Fibroblast of skin of abdomen (primary cell): ENCODE results near the gene HUNK. TPM values are rescaled to one million over a fixed set of nuclear protein-coding genes. Genes with fewer than 3 reads are reported as not detected.
"Not testable (repeated sequence)": the region's sequence is repeated elsewhere in the genome, so short reads cannot be mapped to it uniquely, and the experiment has no call there.

Experiments
- DNase-seq: peaks from one replicate; pipeline ENCODE4 v3.0.0-alpha.2; 2013
- polyA plus RNA-seq, 2 experiments: library from polyadenylated mRNA; unstranded; fragments of 120-200 nt; gene quantifications; one replicate each; pipeline ENCODE4 v1.2.1, GENCODE V29; 2013; ENCODE audit not compliant: insufficient read length in 2 of 2

Gene HUNK
- 3.6 TPM for polyA plus RNA-seq (2013, experiment 1 of 2; ENCODE audit: insufficient read length)
- polyA plus RNA-seq (2013, experiment 2 of 2; ENCODE audit: insufficient read length), result 3.0 TPM

DNA sequence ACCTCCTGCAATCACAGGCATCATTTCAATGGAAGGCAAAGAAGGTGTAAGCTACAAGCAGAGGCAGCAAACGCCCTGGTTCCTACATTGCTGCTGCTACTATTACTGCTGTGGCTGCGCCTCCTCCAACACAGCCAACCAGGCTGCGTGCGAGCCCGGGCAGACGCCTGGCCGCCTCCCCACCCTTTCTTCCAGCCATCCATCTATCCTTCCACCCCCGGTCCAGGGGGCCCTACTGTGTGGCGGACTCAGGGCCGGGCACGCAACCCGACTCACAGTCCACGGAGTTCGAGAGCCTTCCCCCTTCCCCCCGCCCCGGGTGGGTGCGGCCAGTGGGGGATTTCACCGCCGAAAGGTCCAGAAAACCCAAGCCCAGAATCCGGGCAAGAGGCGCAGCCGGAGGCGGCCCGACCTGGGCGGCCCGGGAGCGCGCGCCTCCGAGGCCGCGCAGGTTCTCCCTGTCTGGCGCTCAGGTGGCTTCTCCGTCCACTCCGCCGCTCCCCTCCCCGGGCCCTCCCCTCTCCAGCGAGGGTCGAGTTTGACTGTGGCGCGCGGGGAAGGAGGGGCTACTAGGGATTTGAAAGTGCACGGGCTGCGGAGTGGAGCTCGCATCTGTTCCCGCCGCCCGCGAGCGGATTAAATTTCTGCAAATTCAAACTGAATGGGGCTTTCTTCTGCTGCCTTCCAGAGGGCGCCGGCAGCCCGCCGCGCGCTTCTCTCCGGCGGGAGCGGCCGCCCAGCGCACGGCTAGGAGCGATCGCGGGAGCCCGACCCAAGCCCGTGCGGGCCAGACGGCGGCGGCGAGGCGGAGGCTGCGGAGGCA, at the start of gene HUNK:
Gene HUNK (plus strand): TSS at position 569 of the 823 bp plus-strand sequence. CDS start 655 bp downstream, outside the sequence.
- peak; percentile 54 for DNase-seq

DNA sequence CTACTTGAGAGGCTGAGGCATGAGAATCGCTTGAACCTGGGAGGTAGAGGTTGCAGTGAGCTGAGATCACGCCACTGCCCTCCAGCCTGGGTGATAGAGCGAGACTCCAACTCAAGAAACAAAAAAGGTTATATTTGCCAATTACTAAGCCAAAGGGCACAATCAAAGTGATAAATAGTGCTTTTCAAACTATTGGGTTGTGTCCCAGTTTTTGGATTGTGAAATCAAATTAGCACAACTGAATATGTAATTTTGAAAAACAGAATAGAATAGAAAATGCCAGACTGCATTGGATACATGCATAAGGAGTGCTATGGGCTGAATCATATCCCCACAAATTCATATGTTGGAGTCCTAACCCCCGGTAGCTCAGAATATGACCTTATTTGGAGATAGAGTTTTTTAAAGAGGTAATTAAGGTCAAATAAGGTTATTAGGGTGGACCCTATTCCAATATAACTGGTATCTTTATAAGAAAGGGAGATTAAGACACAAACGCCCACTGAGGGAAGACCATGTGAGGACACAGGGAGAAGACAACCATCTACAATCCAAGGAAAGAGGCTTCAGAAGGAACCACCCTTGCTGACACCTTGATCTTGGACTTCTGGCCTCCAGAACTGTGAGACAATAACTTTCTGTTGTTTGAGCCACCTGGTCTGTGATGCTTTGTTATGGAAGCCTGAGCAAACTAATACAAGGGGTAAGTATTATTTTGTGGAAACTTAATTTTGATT, 42.9 kb upstream of the HUNK start:
- no peak for DNase-seq

DNA sequence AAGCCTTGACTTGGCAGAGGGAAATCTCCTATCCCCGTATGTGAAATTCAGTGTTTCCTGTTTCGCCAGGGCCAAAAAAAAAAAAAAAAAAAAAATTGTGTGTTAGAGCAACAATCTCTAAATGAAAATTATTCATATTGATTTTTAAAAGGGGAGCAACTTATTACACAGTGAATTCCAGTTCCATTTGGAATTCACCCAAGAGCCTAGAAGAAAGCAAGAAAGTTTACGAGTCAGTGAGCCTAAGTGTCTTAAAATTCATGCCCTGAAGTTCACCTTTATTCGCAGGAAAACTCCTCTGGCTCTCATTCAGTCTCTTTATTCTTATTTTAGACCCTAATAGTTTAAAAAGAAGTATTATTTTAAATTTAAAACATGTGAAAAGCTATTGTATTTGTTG, 42.1 kb upstream of the HUNK start:
- DNase-seq, result no peak

DNA sequence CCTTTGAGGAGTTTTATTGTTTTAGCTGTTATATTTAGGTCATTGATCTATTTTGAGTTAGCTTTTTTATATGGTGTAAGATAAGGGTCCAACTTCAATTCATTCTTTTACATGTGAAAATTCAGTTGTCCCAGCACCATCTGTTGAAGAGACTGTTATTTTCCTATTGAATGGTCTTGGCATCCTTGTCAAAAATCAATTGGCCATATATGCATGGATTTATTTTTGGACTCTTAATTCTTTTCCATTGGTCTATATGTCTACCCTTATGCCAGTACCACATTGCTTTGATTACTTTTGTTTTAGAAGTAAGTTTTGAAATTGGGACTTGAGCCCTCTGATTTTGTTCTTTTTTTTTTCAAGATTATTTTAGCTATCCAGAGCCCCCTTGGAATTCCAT, 35.8 kb upstream of the HUNK start:
- no peak for DNase-seq

DNA sequence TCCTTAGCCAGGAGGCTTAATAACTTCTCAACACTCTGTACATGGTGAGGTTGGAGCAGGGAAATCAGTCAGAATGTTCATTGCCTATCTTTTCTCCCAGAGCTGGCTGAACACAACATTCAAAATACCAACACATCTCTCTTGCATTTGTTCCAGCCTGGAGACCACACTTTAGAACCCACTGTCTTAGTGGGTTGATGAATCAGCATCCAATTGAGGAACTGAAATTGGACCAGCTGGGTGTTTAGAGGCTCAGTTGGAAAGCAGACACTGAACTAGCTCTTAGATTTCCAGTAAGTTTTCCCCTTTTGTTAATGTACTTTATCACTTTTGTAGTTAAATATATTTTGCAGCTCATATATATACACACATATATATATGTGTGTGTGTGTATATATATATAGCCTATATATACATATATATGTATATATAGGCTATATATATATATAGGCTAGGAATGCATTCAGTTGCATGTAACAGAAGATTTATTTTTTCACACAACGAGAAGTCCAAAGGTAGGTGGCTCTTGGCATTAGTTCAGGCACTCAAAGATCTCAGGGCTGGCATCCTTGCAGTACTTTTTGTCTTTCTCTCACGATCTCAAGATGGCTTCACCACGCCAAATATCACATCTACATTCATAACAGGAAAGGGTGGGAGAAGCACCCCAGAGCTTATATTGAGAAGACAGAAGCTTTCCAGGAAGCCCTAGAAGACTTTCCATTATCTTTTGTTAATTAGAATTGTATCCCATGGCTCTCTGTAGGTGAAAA, 35.0 kb upstream of the HUNK start:
- no peak for DNase-seq

DNA sequence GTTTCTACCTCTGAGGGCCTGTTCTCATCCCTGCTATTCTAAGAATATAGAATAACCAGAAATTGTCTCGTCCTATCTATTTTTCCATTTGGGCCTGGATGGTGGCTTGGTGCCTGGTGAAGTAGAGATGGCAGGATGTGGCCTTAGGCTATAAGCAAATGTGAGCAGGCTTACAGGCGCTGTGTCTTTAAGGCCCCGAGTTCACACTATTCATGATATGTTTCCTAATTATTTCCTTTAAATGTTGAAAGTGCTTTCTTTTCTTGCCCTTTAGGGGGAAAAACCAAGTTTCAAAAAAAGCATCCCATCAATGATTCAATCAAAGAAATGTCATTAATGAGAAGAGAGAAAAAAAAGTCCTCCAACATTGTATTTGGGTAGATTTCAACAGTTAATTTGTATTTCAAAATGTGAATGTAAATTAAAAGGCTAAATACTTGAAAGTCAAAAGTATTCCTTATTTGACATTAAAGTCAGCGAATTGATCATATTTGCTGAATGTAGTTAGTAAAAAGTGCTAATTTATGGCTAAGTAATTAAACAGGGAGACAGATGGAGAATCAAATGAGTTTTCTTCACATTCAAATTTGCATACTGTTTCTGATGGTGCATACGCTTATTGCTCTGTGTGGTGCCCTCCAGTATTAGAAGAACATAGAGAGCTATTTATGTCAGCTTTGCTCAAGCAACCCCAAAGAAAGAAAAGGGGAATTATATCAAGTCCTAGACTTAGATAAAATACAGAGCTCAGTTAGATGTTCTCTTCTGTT, 34.0 kb upstream of the HUNK start:
- DNase-seq, result no peak

DNA sequence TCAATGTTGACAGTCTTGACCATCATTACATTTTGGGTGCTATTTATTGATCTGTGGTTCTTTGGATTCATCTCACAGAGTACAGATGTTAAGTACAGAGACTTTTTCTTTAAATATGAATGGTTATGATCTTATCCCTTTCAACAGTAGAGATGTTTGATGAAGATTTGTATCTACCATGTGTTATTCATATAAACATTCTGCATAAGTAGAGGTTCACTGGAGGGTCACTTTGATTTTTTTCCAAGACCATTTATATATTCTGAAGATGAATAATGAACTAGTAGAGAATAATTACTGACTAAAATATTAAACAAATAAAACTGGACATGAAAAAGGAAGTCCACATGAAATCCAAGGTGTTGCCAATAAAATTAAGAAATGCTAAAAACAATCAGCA, 28.6 kb upstream of the HUNK start:
- no peak for DNase-seq

DNA sequence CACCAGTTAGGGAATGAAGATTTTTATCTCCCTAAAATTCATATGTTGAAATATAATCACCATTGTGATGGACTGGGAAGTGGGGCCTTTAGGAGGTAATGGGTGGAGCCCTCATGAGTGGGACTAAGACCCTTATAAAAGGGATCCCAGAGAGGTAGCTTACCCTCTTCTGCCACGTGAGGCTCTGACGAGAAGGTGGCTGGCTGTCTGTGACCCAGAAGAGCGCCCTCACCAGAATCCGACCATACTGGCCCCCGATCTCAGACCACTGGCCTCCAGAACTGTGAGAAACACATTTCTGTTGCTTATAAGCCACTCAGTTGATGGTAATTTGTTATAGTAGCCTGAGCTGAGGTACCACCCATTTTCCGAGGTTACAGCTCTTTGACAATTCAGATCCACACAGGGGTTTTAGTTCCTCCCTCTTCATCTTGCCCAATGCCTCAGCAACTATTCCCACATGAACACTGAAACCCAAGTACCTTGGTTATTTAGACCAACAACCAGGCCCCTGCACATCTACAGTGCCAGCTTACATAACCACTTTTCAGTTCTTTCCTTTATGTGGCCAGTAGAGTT, 27.6 kb upstream of the HUNK start:
- no peak for DNase-seq

DNA sequence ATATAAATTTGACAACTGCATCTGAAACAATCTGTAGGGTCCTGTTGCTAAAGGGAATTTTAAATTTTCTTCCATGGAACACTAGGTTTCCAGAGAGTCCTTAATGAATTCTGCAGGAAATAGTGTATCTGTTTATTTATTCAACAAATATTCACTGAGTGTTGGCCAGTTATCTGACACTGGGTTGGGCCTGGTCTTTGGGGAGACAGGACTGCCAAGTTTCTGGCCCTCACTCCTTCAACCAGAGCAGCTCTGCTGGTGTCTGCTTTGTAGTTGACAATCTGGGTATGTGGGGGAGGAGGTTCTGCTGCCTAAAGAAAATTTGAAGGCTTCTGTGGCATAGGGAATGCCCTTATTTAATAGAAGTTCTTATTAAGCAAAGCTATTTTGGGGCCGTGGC, 26.1 kb upstream of the HUNK start:
- no peak for DNase-seq

DNA sequence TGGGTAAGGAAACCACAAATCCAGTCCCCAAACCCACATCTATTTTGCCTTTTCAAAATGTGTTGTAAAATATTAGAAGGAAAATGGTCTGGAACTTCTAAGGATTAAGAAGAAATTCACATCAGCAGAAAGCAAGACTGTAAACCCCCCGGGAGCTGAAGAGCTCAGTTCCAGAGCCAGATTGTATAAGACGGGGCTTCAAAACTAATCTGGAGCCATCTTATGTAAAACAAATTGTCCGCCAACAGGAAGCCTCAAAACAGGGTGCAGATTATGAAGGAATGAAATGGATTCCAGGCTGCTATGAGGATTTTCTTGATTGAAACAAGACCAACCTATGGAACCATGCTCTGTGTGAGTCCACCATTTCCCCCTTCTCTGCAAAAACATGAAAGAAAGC, 25.1 kb upstream of the HUNK start:
- DNase-seq, result no peak

DNA sequence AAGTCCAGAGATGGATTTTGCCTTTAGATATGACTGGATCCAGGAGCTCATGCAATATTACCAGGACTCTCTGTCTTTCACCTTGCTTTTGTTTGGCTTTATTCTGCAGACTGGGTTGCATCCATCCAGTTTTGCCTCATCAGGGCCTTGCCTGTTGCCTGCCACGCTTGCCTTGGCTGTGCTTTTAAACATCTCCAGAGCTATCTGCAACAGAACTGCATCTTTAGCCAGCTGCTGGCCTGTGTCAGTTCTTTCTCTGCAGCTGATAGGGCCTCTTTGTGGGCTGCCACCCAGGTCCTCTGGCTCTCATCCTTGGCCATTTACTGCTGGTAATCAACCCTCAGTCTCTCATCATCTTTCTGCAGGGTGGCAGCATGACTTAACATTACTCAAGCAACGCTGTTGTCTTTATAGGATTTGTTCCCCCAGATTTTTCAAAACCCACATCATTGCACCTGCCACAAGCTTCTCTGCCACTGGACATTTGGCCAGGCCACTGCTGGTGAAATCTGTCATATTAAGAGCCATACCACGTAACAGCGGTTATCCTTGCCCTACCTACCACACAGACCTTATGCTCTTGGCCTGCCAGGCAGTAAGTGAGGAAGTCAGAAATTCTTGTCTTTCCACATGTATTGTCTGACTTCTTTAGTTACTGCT, 24.4 kb upstream of the HUNK start:
- DNase-seq, result no peak

DNA sequence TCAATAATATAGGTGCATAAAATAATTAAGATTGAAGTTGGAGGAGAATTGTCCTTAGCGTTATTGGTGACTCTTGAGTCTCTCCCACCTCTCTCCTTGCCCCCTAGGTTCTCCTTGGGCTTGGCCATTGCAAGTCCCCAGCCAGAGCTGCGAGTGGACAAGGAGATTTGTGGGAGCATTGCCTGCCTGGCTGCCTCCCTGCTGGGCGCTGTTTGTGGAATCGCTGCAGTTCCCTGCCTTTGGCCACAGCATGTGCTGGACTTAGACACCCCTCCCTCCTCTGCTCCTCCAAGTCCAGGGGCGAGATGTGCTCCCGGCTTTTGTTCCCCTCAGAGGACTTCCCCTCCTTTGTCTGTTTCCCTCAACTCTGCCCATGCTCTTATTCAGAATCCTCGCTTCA, 21.9 kb upstream of the HUNK start:
- no peak for DNase-seq

DNA sequence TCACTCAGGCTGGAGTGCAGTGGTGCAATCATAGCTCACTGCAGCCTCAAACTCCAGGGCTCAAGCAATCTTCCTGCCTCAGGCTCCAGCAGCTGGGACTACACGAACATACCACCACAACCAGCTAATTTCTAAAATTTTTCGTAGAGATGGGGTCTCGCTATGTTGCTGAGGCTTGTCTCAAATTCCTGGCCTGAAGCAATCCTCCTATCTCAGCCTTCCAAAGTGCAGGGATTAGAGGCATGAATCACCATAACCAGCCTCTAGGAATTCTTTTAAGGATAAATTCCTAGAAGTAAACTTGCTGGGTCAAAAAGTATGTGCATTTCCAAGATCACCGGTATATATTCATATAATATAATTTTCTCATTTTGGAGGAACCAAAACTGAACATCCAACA, 17.6 kb upstream of the HUNK start:
- peak; percentile 12 for DNase-seq

DNA sequence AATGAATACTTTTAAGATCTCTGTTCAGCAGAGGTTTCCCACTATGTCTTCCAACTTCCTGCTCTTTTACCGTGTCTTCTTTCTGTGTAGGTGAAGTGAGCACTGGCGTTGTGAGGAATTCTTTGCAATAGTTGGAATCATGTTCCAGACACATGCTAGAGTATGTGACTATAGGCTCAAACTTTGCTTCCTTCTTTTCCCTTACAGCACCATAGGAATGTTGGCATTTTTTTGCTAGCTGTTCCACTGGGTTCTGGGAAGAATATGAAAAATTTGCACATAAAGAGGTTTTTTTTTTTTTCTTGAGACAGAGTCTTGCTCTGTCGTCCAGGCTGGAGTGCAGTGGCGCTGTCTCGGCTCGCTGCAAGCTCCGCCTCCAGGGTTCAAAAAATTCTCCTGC, 15.7 kb upstream of the HUNK start:
- DNase-seq, result no peak

DNA sequence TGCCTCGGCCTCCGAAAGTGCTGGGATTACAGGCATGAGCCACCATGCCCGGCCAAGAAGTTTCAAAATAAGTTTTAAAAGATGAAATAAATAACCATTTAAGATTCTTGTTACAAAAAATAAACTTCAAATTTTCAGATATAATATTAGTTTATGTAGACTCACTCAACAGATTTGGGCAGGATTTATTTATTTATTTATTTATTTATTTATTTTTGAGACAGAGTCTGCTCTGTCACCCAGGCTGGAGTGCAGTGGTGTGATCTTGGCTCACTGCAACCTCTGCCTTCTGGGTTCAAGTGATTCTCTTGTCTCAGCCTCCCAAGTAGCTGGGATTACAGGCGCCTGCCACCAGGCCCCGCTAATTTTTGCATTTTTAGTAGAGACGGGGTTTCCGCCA, 15.2 kb upstream of the HUNK start:
- DNase-seq, result not testable (repeated sequence)

DNA sequence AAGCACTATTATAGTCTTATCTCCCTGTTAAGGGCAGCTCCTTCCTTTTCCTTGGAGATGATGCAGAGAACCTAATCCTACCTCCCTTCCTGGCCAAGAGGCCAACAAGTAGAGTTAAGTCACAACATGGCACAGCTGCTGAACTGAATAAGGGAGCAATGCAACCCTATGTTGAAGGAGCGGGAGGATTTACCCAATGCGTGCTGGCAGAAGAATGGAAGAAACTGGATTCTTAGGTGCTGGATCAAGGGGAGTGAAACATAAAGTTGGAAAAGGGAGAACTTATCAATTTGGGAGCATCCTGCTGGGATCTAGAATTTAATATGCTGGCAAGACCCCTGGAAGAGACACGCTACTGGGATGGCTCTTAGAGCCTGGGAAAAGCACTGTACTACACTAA, 12.0 kb upstream of the HUNK start:
- no peak for DNase-seq

DNA sequence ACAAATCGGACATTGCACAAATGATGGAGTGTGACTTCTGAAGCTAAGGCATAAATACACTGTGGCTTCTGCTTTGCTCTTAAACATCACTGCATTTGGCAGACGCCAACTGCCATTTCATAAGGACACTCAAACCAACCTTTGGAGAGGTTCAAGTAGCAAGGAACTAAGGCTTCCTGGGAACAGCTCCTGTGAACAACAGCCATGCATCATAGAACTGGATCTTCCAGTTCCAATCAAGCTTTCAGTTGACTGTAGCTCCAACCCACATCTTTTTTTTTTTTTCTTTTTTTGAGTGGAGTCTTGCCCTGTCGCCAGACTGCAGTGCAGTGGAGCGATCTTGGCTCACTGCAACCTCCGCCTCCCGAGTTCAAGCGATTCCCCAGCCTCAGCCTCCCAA, 10.7 kb upstream of the HUNK start:
- DNase-seq, result no peak

DNA sequence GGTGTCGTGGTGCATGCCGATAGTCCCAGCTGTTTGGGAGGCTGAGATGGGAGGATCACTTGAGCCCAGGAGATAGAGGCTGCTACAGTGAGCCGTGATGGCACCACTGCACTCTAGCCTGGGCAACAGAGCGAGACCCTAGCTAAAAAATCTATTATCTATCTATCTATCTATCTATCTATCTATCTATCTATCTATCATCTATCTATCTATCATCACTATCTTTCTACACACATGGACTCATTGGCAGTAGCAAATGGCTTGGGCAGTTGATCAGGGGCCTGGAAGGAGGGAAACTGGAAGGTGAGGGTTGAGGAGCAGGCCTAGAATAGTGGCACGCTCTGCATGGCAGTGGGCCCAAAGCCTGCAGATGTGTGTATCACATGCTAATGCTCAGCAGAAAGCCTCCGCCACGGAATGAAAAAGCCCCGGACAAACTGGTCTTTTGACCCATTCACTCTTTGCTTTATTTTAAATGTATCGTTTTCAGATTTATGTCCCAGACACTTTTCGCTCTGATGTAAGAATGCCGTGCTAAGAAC, 7.3 kb upstream of the HUNK start:
- no peak for DNase-seq

DNA sequence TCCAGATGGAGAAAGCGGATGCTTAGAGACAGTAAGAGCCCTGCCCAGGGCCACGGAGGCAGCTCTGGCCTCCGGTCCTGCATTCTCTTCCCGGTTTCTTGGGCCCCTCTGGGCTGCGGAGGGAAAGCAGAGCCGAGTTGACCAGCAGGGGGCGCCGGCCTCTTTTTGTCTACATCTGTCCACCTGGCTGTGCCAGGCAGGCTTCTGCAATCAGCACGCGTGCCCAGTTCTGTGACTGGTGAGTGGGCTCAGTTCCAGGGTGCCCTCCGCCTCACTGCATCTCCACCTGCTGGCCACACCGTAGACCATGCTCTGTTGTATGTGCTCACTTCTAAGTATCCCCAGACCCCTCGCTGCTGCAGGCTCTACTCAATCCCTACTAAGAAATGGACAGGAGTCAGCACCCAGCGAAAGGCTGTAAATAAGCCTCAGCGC, 6.7 kb upstream of the HUNK start:
- peak; percentile 68 for DNase-seq

DNA sequence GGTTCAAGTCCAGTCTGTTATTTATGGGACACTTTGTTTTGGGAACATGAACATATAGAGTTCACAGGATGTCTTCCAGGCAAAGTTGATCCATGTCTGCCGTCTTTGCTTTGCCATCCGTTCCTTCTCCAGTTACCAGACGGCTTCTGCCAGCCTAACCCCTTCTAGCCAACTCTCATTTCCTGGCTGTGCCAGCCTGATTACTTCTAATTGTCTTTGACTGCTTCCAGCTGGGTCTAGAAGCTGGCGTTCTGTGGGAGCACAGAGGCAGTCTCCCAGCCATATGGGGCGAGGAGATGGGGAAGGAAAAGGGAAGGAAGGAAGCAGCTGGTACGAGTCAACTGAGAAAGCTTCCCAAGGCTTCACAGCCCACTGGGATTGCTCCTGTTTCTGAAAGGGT, 3.1 kb upstream of the HUNK start:
- no peak for DNase-seq
